WTC11 (cell line): Measurements from ENCODE around the gene DPP8. TPM values are rescaled to one million over a fixed set of nuclear protein-coding genes. Genes with fewer than 3 reads are reported as not detected.
"Not testable (repeated sequence)": the region's sequence is repeated elsewhere in the genome, so short reads cannot be mapped to it uniquely, and the experiment has no call there.

ENCODE experiments used
- ATAC-seq: fragments of 200-7000 bp; cut with Tn5 transposase; 2 replicates; pipeline ENCODE4 v1.10.0; 2021; ENCODE audit warnings: mild to moderate bottlenecking, moderate library complexity
- CTCF ChIA-PET: fragments of 300-600 bp; sonication (Branson Sonifier 250); formaldehyde crosslinking; loops from one replicate; lab custom pipeline; 2021; ENCODE audit warnings: antibody characterized with exemption; lab: Charles Lee
- POLR2A ChIA-PET: fragments of 350-600 bp; sonication (Branson Sonifier 250); formaldehyde crosslinking; loops from one replicate; lab custom pipeline; 2021; ENCODE audit warnings: antibody characterized with exemption; lab: Charles Lee
- DNase-seq: peaks from one replicate; pipeline ENCODE4 v3.0.0; 2021; ENCODE audit warnings: low spot score
- H3K27ac Mint-ChIP-seq: 2 replicates; pipeline ENCODE4 v1.8.0; 2021; ENCODE audit warnings: mixed read lengths
- H3K27me3 Mint-ChIP-seq: 2 replicates; pipeline ENCODE4 v1.8.0; 2021; ENCODE audit warnings: low read depth, mild to moderate bottlenecking, moderate library complexity, mixed read lengths
- H3K36me3 Mint-ChIP-seq: 2 replicates; pipeline ENCODE4 v1.8.0; 2021; ENCODE audit warnings: mixed read lengths
- H3K4me1 Mint-ChIP-seq: 2 replicates; pipeline ENCODE4 v1.8.0; 2022; ENCODE audit warnings: mixed read lengths
- H3K4me3 Mint-ChIP-seq: 2 replicates; pipeline ENCODE4 v1.8.0; 2021; ENCODE audit warnings: mild to moderate bottlenecking, moderate library complexity, mixed read lengths
- H3K9me3 Mint-ChIP-seq: 2 replicates; pipeline ENCODE4 v1.8.0; 2021; ENCODE audit warnings: mixed read lengths
- EMX1 ChIP-seq: fragments of 250-450 bp; sonication (Bioruptor Pico); IDR thresholded peaks from 2 replicates; pipeline ENCODE4 v1.8.0; 2021; ENCODE audit warnings: mild to moderate bottlenecking
- FOXP1 ChIP-seq: sonication (generic); formaldehyde crosslinking; IDR thresholded peaks from 2 replicates; pipeline ENCODE4 v1.8.0; 2022; ENCODE audit warnings: missing genetic modification reagents, mild to moderate bottlenecking, moderate library complexity, borderline replicate concordance
- GABPB1 ChIP-seq: sonication (generic); formaldehyde crosslinking; IDR thresholded peaks from 2 replicates; pipeline ENCODE4 v1.8.1; 2023; ENCODE audit warnings: mild to moderate bottlenecking, missing genetic modification reagents
- GRHL2 ChIP-seq: fragments of 250-450 bp; sonication (Bioruptor Pico); IDR thresholded peaks from 2 replicates; pipeline ENCODE4 v1.8.0; 2022; ENCODE audit warnings: mild to moderate bottlenecking, moderate library complexity; ENCODE audit not compliant: insufficient replicate concordance, severe bottlenecking
- KAT7 ChIP-seq: sonication (generic); formaldehyde crosslinking; IDR thresholded peaks from 2 replicates; pipeline ENCODE4 v1.8.1; 2023; ENCODE audit warnings: missing genetic modification reagents, mild to moderate bottlenecking, borderline replicate concordance
- NFE2L1 ChIP-seq: sonication (generic); formaldehyde crosslinking; IDR thresholded peaks from 2 replicates; pipeline ENCODE4 v1.8.1; 2023; ENCODE audit warnings: missing genetic modification reagents
- NR3C1 ChIP-seq: sonication (generic); formaldehyde crosslinking; conservative IDR thresholded peaks from 2 replicates; pipeline ENCODE4 v1.8.1; 2023; ENCODE audit warnings: low read depth, mild to moderate bottlenecking, missing genetic modification reagents
- PRRX2 ChIP-seq: fragments of 250-450 bp; sonication (Bioruptor Pico); IDR thresholded peaks from 2 replicates; pipeline ENCODE4 v1.8.0; 2021; ENCODE audit warnings: mild to moderate bottlenecking
- SMAD3 ChIP-seq: sonication (generic); formaldehyde crosslinking; IDR thresholded peaks from 2 replicates; pipeline ENCODE4 v1.8.0; 2022; ENCODE audit warnings: missing genetic modification reagents, mild to moderate bottlenecking, borderline replicate concordance
- TCF7 ChIP-seq: sonication (generic); formaldehyde crosslinking; IDR thresholded peaks from 2 replicates; pipeline ENCODE4 v1.8.0; 2022; ENCODE audit warnings: mild to moderate bottlenecking, low read depth, missing genetic modification reagents, moderate library complexity
- ZBTB21 ChIP-seq: sonication (generic); formaldehyde crosslinking; IDR thresholded peaks from 2 replicates; pipeline ENCODE4 v1.8.1; 2023; ENCODE audit warnings: mild to moderate bottlenecking, missing genetic modification reagents, borderline replicate concordance
- total RNA-seq: library from RNA; stranded (reverse); gene quantifications from 3 replicates; pipeline ENCODE4 v1.2.3, GENCODE V29; 2021
- TF ChIP-seq, protein P1 (sequence below): fragments of 250-450 bp; sonication (Bioruptor Pico); conservative IDR thresholded peaks from 2 replicates; pipeline ENCODE4 v1.9.0; 2021; ENCODE audit warnings: mild to moderate bottlenecking
- TF ChIP-seq, protein P2 (sequence below): sonication (generic); formaldehyde crosslinking; IDR thresholded peaks from 2 replicates; pipeline ENCODE4 v1.8.0; 2022; ENCODE audit warnings: missing genetic modification reagents
- TF ChIP-seq, protein P3 (sequence below): fragments of 250-450 bp; sonication (Bioruptor Pico); IDR thresholded peaks from 2 replicates; pipeline ENCODE4 v1.9.0; 2021; ENCODE audit warnings: mild to moderate bottlenecking

DPP8 gene
- total RNA-seq, 1 experiment from 2014 or later: 31.9 TPM

DNA sequence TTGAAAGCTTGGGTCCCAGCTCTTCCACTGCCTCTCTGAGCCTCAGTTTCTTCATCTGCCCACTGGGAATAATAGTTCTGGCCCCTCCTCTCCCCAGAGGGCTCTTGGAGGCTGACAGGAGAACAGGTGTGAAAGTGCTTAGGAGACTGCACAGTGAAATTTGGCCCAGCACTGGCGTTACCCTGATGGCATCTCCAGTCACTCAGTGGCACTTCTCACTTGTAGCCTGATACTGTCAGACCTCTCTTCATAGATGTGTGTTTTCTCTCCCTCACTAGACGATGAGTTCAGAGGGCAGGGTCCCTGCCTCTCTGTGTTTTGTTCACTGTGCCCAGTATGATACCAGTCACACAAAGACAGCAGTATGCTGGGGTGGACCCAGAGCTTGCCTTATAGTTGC lies 117.5 kb downstream of the DPP8 start:
- CTCF ChIA-PET: interaction anchor here (0.6 to 4.4 kb wide), 23 partner anchors 8 to 211 kb away, joined by 3 to 105 read pairs (median 6); partner anchors contain the start of genes HACD3, INTS14 and PARP16
- Mint-ChIP-seq H3K9me3 (no peaks in the 10 kb centered on the region), H3K36me3 (no peaks in the 10 kb centered on the region), H3K27ac (no peak overlapping the region), H3K4me3 (no peak overlapping the region), H3K27me3 (peaks cover 32% of the 10 kb centered on the region), H3K4me1 (peaks cover 40% of the 10 kb centered on the region)
- ATAC-seq (no peak), DNase-seq (no peak)
- TF ChIP-seq, protein P1, sequence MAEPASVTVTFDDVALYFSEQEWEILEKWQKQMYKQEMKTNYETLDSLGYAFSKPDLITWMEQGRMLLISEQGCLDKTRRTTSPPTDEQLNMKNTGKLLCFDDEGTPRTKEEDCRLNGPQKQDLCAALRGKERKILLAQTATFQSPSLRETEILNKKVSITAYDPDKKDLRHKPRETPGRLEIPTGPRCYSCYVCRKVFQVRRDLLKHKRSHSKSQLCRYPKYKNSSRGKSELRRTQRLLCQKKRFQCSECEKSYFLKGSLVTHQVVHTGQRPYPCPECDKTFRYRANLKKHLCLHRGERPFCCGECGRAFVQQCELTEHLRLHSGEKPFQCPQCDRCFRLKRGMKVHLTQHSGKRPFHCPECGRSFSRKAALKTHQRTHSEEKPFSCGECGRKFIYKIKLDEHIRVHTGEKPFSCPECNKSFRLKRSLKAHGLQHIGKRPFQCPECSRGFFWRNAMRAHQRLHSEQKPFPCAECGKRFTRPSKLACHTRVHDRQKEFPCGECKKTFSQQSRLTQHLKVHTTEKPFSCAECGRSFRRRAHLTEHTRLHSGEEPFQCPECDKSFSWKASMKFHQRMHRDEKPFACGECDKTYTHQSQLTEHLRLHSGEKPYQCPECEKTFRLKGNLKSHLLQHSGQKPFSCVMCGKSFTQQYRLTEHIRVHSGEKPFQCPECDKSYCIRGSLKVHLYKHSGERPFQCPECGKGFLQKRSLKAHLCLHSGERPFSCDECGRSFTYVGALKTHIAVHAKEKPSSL (CRISPR knock-in tag): no peak
- TF ChIP-seq EMX1 (CRISPR knock-in tag) (no peak), TCF7 (CRISPR knock-in tag) (no peak), SMAD3 (CRISPR knock-in tag) (no peak), KAT7 (CRISPR knock-in tag) (no peak)
- POLR2A ChIA-PET: interaction anchor here (2.7 kb wide), 1 partner anchor 22 kb away, joined by 11 read pairs; no protein-coding TSS in a partner anchor

DNA sequence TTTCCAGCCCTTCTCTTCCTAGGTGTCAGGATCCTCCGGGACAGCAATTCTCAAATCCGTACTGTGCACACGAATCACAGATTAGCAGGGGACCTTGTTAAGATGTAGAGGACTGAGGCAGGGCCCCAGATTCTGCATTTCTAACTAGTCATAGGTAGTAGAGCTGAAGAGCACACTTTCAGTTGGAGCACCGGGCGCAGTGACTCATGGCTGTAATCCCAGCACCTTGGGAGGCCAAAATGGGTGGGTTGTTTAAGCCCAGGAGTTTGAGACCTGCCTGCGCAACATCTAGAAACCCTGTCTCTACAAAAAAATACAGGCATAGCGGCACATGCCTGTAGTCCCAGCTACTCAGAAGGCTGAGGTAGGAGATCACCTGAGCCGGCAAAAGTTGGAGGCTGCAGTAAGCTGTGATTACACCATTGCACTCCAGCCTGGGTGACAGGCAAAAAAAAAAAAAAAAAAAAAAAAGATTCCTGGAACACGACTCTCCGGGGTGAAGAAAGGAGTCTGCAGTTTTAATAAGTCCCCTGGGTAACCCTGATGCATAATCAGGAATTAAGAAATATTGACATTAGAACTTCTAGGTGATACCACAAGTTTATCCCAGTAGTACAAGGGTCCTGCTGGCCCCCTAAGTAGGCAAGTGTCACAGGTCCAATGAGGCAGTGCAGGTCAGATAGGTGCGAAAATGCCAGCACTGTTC lies 118.3 kb downstream of the DPP8 start:
- no peak overlapping the region for H3K27ac Mint-ChIP-seq
- H3K27me3 Mint-ChIP-seq: peaks cover 41% of the 10 kb centered on the region
- ATAC-seq (no peak), DNase-seq (no peak)
- TF ChIP-seq NFE2L1 (CRISPR knock-in tag): no peak
- TF ChIP-seq FOXP1: no peak
- no peak for TF ChIP-seq GRHL2 (CRISPR knock-in tag)
- TF ChIP-seq PRRX2 (CRISPR knock-in tag): no peak
- no peak overlapping the region for H3K4me3 Mint-ChIP-seq
- no peaks in the 10 kb centered on the region for H3K36me3 Mint-ChIP-seq
- H3K9me3 Mint-ChIP-seq: no peaks in the 10 kb centered on the region
- ChIA-PET POLR2A (interaction anchor here (1.1 kb wide), 1 partner anchor 22 kb away, joined by 3 read pairs; no protein-coding TSS in a partner anchor), CTCF (interaction anchor here (0.9 to 4.4 kb wide), 7 partner anchors 14 to 212 kb away, joined by 3 to 105 read pairs (median 19); partner anchors contain the start of gene INTS14)
- H3K4me1 Mint-ChIP-seq: peaks cover 32% of the 10 kb centered on the region

DNA sequence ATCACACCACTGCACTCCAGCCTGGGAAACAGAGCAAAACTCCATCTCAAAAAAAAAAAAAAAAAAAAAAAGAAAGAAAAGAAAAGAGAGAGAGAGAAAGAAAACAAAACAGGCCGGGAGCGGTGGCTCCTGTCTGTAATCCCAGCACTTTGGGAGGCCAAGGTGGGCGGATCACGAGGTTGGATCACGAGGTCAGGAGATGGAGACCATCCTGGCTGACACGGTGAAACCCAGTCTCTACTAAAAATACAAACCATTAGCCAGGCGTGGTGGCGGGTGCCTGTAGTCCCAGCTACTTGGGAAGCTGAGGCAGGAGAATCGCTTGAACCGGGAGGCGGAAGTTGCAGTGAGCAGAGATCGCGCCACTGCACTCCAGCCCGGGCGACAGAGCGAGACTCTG lies 119.0 kb downstream of the DPP8 start:
- DNase-seq, H3K9me3 Mint-ChIP-seq, ATAC-seq, H3K27ac Mint-ChIP-seq, H3K4me3 Mint-ChIP-seq, H3K36me3 Mint-ChIP-seq: not testable (repeated sequence)
- Mint-ChIP-seq H3K27me3 (peaks cover 43% of the 10 kb centered on the region), H3K4me1 (peaks cover 25% of the 10 kb centered on the region)
- POLR2A ChIA-PET: interaction anchor here (1.1 kb wide), 1 partner anchor 23 kb away, joined by 3 read pairs; no protein-coding TSS in a partner anchor
- CTCF ChIA-PET: interaction anchor here (0.6 to 4.4 kb wide), 3 partner anchors 13 to 464 kb away, joined by 3 to 23 read pairs (median 7); no protein-coding TSS in a partner anchor

DNA sequence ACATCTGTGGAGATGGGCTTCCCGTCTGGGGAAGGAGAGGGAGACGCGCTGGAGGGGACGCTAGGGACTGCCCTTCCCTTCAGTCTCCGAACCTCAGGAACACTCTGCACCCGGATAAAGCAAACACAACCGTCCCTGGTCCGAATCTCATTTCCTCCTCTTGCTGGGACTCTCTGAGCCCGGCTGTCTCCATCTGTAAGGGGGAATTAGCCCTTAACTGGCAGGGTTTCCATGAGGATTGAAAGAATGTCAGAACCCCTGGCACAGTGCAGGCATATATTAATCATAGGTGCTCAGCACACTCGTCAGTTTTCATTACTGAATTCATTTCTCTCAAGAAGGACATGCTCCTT lies 120.5 kb downstream of the DPP8 start:
- Mint-ChIP-seq H3K27me3 (peaks cover 43% of the 10 kb centered on the region), H3K27ac (no peak overlapping the region), H3K4me3 (peak overlapping the region; percentile 59), H3K4me1 (peaks cover 24% of the 10 kb centered on the region), H3K36me3 (peaks cover 3% of the 10 kb centered on the region; the same call in 1 of the 2 replicates), H3K9me3 (no peaks in the 10 kb centered on the region)
- no peak for TF ChIP-seq GABPB1 (CRISPR knock-in tag)
- TF ChIP-seq NR3C1 (CRISPR knock-in tag): no peak
- DNase-seq (no peak), ATAC-seq (peak; percentile 2)
- ChIA-PET POLR2A (interaction anchor here (0.6 kb wide), 1 partner anchor 25 kb away, joined by 3 read pairs; no protein-coding TSS in a partner anchor), CTCF (interaction anchor here (0.7 to 1.5 kb wide), 3 partner anchors 30 to 78 kb away, joined by 3 to 12 read pairs (median 3); no protein-coding TSS in a partner anchor)

DNA sequence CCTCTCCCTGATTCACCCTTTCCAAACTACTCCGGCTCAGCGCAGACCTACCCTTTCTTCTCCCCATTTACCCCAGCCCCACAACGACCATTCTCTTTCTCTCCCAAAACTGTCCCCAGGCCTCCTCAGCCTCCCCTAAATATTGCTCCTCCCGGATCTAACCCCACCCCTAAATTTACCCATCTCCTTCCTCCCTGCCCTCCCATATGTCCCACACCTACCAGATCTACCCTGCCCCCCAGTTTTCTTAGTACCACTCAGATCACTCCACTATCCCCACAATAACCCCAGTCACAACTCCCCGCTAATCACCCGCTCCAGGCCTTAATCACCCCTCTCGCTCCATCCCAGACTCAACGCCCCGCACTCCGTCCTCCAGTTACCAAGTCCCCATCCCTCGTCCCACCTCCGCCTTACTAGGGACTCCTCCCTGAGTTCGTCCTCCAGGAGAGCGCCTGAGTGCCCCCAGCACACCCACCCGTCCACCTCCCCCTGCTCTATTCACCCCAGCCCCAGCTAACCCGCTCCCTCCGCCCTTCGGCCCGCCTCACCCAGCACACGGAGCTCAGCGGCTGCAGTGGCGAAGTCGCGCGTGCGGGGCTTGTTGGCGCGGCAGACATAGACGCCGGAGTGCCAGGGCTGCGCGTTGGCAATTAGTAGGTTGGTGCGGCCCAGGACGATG lies 121.1 kb downstream of the DPP8 start:
- Mint-ChIP-seq H3K27ac (no peak overlapping the region), H3K4me3 (peak overlapping the region; percentile 59), H3K36me3 (peaks cover 3% of the 10 kb centered on the region; the same call in 1 of the 2 replicates), H3K27me3 (peaks cover 43% of the 10 kb centered on the region), H3K4me1 (peaks cover 20% of the 10 kb centered on the region), H3K9me3 (no peaks in the 10 kb centered on the region)
- ChIA-PET CTCF (interaction anchor here (0.7 to 1.9 kb wide), 3 partner anchors 12 to 78 kb away, joined by 3 to 12 read pairs (median 10); no protein-coding TSS in a partner anchor), POLR2A (interaction anchor here (0.6 kb wide), 1 partner anchor 25 kb away, joined by 3 read pairs; no protein-coding TSS in a partner anchor)
- ATAC-seq (no peak; the same call in none of the 2 replicates), DNase-seq (no peak)
- TF ChIP-seq, protein P2, sequence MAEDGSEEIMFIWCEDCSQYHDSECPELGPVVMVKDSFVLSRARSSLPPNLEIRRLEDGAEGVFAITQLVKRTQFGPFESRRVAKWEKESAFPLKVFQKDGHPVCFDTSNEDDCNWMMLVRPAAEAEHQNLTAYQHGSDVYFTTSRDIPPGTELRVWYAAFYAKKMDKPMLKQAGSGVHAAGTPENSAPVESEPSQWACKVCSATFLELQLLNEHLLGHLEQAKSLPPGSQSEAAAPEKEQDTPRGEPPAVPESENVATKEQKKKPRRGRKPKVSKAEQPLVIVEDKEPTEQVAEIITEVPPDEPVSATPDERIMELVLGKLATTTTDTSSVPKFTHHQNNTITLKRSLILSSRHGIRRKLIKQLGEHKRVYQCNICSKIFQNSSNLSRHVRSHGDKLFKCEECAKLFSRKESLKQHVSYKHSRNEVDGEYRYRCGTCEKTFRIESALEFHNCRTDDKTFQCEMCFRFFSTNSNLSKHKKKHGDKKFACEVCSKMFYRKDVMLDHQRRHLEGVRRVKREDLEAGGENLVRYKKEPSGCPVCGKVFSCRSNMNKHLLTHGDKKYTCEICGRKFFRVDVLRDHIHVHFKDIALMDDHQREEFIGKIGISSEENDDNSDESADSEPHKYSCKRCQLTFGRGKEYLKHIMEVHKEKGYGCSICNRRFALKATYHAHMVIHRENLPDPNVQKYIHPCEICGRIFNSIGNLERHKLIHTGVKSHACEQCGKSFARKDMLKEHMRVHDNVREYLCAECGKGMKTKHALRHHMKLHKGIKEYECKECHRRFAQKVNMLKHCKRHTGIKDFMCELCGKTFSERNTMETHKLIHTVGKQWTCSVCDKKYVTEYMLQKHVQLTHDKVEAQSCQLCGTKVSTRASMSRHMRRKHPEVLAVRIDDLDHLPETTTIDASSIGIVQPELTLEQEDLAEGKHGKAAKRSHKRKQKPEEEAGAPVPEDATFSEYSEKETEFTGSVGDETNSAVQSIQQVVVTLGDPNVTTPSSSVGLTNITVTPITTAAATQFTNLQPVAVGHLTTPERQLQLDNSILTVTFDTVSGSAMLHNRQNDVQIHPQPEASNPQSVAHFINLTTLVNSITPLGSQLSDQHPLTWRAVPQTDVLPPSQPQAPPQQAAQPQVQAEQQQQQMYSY (CRISPR knock-in tag): no peak
- TF ChIP-seq, protein P3, sequence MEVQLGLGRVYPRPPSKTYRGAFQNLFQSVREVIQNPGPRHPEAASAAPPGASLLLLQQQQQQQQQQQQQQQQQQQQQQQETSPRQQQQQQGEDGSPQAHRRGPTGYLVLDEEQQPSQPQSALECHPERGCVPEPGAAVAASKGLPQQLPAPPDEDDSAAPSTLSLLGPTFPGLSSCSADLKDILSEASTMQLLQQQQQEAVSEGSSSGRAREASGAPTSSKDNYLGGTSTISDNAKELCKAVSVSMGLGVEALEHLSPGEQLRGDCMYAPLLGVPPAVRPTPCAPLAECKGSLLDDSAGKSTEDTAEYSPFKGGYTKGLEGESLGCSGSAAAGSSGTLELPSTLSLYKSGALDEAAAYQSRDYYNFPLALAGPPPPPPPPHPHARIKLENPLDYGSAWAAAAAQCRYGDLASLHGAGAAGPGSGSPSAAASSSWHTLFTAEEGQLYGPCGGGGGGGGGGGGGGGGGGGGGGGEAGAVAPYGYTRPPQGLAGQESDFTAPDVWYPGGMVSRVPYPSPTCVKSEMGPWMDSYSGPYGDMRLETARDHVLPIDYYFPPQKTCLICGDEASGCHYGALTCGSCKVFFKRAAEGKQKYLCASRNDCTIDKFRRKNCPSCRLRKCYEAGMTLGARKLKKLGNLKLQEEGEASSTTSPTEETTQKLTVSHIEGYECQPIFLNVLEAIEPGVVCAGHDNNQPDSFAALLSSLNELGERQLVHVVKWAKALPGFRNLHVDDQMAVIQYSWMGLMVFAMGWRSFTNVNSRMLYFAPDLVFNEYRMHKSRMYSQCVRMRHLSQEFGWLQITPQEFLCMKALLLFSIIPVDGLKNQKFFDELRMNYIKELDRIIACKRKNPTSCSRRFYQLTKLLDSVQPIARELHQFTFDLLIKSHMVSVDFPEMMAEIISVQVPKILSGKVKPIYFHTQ (CRISPR knock-in tag): no peak
- no peak for TF ChIP-seq TCF7 (CRISPR knock-in tag)
- TF ChIP-seq ZBTB21: no peak
